Panc1 (cell line): ENCODE measurements around the gene FAF1.

ENCODE experiments used
- TF ChIP-seq, protein P1 (sequence below), 2 experiments: IDR thresholded peaks; 2 replicates each; pipeline ENCODE4 v1.6.1; 2011 to 2012; ENCODE audit warnings: low read depth in 2 of 2, control low read depth in 1 of 2, low read length in 1 of 2, mild to moderate bottlenecking in 1 of 2, moderate library complexity in 1 of 2; ENCODE audit not compliant: insufficient read depth in 1 of 2
- TF ChIP-seq, protein P2 (sequence below): fragments of 450-650 bp; IDR thresholded peaks from 2 replicates; pipeline ENCODE4 v1.5.1; 2017; ENCODE audit warnings: mild to moderate bottlenecking

DNA sequence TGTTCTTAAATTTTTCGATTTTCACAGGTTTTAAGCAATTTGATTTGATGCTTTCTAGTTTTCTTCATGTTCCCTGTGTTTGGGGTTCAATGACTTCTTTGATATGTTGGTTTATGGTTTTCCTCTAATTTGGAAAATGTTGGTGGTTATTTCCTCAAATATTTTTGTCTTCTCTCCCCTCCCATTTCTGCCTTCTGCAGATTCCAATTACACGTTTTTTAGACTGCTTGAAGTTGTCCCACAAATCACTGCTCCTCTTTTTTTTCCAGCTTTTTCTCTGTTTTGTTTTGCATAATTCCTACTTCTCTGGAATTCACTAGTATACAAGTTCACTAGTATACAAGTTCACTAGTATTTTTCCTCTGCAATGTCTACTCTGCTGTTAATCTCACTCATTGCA, 61.3 kb downstream of the FAF1 start:
- TF ChIP-seq, protein P1, sequence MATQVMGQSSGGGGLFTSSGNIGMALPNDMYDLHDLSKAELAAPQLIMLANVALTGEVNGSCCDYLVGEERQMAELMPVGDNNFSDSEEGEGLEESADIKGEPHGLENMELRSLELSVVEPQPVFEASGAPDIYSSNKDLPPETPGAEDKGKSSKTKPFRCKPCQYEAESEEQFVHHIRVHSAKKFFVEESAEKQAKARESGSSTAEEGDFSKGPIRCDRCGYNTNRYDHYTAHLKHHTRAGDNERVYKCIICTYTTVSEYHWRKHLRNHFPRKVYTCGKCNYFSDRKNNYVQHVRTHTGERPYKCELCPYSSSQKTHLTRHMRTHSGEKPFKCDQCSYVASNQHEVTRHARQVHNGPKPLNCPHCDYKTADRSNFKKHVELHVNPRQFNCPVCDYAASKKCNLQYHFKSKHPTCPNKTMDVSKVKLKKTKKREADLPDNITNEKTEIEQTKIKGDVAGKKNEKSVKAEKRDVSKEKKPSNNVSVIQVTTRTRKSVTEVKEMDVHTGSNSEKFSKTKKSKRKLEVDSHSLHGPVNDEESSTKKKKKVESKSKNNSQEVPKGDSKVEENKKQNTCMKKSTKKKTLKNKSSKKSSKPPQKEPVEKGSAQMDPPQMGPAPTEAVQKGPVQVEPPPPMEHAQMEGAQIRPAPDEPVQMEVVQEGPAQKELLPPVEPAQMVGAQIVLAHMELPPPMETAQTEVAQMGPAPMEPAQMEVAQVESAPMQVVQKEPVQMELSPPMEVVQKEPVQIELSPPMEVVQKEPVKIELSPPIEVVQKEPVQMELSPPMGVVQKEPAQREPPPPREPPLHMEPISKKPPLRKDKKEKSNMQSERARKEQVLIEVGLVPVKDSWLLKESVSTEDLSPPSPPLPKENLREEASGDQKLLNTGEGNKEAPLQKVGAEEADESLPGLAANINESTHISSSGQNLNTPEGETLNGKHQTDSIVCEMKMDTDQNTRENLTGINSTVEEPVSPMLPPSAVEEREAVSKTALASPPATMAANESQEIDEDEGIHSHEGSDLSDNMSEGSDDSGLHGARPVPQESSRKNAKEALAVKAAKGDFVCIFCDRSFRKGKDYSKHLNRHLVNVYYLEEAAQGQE (IDR thresholded peaks at IDR 0.05; ENCODE audit: insufficient read depth in 1 of 2, low read depth in 2 of 2, low read length in 1 of 2) = no peak
- TF ChIP-seq, protein P2, sequence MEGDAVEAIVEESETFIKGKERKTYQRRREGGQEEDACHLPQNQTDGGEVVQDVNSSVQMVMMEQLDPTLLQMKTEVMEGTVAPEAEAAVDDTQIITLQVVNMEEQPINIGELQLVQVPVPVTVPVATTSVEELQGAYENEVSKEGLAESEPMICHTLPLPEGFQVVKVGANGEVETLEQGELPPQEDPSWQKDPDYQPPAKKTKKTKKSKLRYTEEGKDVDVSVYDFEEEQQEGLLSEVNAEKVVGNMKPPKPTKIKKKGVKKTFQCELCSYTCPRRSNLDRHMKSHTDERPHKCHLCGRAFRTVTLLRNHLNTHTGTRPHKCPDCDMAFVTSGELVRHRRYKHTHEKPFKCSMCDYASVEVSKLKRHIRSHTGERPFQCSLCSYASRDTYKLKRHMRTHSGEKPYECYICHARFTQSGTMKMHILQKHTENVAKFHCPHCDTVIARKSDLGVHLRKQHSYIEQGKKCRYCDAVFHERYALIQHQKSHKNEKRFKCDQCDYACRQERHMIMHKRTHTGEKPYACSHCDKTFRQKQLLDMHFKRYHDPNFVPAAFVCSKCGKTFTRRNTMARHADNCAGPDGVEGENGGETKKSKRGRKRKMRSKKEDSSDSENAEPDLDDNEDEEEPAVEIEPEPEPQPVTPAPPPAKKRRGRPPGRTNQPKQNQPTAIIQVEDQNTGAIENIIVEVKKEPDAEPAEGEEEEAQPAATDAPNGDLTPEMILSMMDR = no peak
